NCI-H2171 treated with DMSO at 0.1 percent for 48 hours (cell line): Measurements from ENCODE around the gene TWIST1.

Experiments
- DNase-seq: peaks from one replicate; lab custom pipeline; 2025; lab: John Stamatoyannopoulos, UW

Gene TWIST1

DNA sequence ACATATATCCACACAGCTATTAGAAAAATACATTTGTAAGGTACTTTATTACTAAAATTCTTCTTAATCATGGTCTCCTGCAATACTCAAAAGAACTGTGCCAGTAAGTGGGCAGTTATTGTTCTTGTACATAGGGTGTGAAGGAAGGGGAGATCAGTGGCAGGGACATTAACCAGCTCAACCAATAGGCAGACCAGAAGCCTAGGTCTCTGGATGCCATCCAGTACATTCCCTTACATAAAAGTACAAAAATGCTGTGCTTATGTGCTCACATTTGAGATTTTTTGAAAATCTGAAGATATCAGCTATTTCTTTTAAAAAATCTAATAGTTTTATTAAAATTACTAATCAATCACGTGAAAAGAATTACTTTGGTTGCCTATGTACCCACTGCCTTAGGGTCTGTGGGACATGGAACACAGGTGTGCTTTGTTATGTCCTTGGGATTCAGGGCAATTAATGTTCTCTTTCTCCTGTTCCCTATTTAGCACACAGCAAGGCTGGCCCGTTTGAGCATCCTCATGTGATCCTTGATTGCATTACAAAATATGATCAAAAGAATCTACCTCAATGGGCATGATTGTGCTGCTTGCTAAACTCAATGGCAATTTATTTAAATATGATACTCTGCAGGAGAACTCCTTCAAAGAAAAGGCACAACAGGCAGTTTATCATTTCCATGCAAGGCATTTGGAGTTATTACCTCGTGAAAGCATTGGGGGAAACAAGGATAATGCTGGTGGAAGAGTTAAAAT is 22.7 kb downstream of the TWIST1 start:
- no peak for DNase-seq

DNA sequence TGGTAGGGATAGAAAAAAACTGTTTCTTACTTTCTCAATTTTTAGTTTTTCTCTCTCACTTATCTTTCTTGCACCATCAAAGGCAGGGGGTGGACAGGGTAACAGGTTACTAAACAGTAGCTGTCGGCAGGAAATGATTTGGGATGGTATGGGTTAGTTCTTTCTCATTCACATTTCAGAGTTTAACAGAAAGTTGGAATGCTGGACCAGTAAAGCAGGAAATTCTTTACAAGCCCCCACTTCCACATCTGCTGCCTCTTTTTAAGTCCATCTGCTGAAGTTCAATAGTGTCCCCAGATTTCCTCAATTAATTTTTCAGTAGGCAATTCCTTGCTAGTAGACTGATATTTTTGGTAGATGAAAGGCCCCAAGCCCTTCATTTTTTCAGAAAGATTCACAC is 23.3 kb downstream of the TWIST1 start:
- no peak for DNase-seq

DNA sequence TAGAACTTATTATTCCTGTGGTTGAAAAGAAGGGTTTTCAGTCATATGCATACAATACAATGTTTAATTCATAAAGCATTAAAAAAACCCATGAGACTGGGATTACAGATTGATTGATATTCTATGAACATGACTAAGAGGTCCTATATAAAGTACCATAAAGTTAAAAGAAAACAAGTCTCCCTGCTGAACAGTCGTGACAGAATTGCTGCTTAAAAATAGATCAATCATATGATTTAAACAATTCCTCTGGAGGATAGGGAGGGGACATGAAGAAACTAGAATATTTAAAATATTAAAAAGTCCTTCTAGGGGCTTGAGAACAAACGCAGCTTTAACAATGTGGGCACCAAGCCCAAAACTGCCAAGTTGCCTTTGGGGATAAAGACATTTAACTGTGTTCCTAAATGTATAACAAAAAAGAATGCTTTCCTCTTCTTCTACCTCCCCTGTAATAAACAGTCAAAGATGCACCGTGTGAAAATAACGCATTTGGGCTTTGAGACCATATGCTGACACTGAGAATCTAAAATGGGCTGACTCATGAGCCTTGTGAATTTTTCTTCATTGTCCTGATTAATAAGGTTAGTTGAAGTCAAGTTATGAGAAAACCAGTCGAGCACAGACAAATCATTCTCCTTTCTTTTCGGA is 25.8 kb downstream of the TWIST1 start:
- DNase-seq: no peak

DNA sequence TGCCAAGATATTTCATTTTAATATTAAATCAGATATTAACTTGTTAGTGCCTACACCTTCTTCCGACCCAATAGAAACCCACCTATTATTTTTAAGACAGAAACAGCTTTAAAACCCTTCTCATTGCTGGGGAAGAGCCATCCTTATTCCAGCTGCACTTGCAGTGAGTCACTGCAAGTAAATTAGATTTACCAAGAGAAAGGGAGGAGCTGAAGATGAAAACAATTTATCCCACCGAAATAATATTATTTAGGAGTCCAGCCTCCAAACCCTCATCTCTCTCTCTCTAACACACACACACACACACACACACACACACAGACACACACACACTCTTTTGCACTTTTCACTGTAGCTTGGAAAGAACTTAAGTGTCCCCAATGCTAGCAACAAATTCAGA is 26.9 kb downstream of the TWIST1 start:
- no peak for DNase-seq

DNA sequence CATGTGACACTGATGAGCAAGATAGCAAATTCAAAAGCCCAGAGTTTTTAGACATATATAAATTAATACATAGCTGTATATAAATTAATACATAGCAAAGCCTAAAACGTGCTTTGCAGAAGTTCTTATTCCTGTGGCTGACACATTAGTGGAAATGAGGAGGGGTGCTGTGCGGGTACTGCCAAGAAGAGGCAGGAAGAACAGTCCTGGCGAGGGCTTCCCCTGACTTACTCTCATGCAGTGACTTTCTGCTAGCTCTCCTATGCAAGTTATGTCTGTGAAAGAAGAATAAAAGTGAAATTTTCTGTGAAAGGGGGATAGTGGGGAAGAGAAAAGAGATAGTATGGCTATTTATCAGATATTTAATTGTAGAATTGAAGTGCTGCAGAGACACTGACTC is 27.6 kb downstream of the TWIST1 start:
- DNase-seq: no peak

DNA sequence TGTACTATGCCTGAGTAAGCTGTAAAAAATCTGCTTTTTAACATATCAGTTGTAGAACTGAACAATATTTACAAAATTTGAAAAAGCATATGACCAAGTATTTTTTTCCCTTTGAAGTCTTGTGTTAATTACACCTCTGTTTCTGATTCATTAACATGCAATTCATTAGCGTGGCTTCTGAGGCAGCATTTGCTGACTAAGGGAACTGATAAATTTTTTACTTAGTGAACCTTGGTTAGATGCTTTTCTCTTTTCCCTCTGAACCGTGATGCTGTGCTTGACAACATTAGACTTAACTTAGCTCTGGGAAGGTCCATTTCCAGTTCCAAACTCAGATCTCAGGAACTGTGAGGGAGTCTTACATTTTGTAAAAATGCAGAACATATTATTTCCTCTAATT is 28.1 kb downstream of the TWIST1 start:
- no peak for DNase-seq

DNA sequence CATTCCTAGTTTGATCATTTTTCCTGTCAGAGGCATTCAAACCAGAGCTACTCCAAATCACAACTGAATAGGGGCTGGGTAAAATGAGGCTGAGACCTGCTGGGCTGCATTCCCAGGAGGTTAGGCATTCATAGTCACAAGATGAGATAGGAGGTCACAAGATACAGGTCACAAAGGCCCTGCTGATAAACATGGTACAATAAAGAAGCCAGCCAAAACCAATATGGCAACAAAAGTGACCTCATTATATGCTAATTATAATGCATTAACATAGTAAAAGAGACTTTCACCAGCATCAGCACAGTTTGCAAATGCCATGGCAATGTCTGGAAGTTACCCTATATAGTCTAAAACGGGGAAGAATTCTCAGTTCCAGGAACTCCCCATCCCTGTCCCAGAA is 37.3 kb downstream of the TWIST1 start:
- no peak for DNase-seq

DNA sequence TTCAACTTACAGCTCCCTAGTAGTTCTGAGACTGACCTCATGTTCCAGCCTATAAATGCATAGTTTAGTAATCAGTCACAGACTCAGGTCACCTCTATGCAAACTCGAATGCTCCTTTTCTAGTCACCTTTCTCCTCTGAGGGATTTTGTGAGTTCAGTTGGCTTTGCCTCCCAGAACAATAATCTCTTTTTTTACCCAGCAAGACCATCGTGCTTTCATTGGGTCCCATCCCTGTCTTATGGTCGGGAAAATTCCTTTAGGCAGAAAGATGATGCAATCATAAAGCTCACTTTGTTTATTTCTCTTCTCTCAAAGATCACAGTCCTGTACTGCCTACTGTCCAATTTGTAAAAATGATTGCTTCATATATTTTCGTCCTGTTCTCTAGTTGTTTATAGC is 38.4 kb downstream of the TWIST1 start:
- no peak for DNase-seq

DNA sequence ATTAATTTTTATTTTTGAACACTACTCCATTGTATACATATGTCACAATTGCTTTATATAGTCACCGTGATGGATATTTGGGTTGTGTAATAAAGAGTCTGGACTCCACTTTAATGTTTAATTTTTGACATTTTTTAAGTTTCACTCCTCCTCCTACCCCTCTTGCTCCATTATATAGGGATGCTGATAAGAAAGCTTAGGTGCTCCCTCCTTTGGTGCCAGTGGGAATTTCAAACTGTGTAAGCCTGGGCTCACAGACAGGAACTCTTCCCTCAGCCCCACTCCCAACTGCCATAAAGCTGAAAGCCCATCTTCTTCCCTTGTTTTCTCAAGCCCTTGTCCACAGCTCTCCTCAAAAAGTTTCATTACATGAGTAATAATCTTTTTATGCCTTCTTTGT is 47.6 kb downstream of the TWIST1 start:
- DNase-seq: no peak

DNA sequence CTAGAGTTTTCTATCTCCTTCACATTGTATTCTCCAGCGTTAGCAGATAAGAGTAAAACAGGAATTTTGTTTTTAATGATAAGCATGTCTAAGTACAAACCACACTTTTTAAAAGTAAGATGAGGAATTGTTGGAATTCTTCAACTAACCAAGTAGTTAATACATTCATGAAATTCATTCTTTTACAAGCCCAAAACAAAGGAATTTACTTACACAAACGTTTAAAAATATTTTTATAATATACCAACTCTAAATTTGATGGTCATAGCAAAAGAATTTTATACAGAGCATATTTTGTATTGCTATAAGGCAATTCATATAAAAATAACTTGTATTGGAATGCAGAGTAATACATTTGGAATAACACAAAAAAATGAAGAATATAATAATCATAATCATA is 51.3 kb downstream of the TWIST1 start:
- no peak for DNase-seq
